GM18951 (cell line): ENCODE data around the gene TSPAN32.

ENCODE experiments used
- POLR2A ChIP-seq: IDR thresholded peaks from 4 replicates; pipeline ENCODE4 v1.6.1; 2011; ENCODE audit warnings: mild to moderate bottlenecking; ENCODE audit not compliant: insufficient read length, insufficient read depth; ENCODE audit errors: extremely low read depth
- in situ Hi-C: fragments of 300-500 bp; cut with MboI; formaldehyde crosslinking; loops from one replicate; pipeline ENCODE4 v1.12.0; 2022; ENCODE audit warnings: low sequenced_read_pairs, mixed read lengths, inconsistent platforms; ENCODE audit not compliant: unreplicated experiment

Gene TSPAN32

DNA sequence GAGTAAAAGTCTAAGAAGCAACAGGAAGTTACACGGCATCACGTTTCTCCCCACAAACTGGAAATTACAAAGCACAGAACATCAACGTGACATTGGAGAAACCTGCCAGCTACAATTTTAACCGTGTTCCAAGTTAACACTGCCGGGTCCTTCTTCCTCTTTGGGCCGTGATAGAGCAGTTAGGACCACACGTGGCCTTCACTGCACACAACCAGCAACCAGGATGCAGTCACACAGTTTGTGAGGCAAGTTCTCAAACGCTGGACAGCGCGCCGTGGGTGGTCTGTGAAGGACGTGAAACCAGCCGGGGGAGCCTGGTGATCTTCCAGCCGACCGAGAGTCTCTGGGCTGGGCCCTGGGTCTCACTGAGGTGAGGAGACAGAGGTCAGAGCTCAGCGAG is 14.7 kb upstream of the TSPAN32 start:
- TF ChIP-seq POLR2A = no peak
- in situ Hi-C loops = no loop called here

DNA sequence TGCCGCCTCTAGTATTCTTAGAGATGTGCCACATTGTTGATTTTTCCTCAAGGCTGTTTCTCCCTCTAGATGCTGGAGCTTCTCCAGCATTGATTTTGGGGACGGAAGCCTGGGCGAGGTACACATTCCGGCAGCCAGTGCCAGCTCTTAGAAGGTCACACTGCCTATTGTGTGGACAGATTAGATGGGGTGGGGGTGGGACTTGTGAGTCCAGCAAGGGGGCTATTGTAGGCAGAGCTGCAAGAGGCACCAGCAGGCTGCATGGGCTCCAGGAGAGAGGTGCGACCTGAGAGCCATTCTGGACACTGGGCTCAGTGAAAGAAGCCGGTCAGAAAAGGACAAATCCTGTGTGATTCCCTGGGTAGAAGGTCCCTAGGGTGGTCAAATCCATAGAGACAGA is 12.5 kb upstream of the TSPAN32 start:
- in situ Hi-C loops = no loop called here

DNA sequence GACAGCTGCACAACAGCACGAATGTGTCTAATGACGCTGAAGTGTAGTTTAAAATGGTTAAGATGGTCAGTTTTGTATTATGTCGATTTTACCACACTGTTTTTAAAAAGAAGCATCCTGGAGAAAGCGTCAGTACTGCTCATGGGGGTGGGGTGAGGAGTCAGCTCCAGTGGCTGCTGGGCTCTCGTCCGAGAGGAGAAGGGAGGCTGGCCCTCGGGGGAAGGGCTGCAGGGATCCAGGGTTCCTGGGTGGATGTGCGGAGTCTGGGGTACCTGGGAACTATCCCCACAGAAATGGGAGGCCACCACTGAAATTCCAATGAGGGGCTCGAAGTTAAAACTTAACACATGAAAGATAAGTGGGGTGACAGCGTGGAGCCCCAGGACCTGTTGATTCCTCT is 12.0 kb upstream of the TSPAN32 start:
- no peak for TF ChIP-seq POLR2A
- in situ Hi-C loops = no loop called here

More for the DNA sequence above, 12.5 kb upstream of the TSPAN32 start:
- TF ChIP-seq POLR2A = no peak

DNA sequence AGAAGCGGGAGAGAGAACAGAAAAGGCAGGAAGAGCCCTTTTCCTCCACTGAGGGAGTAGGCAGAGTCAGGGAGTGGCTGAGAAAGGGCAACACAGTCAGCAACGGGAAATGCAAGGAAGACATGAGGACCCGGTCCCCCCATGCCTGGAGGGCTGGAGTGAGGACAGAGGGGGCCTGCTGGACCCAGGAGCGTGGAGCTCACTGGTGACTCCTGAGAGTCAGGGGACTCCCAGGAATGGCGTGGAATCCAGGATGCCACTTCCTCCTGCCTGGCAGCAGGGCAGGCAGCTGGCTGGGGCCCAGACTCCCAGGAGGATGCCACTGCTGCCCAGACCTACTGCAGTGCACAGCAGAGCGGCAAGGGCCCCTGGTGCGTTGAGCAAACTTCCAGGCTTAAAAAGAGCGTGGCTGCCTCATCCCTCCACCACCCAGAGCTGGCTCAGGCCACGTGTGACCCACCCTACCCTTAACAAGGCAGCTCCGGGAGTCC is 11.4 kb upstream of the TSPAN32 start:
- no peak for TF ChIP-seq POLR2A
- in situ Hi-C loops = no loop called here

DNA sequence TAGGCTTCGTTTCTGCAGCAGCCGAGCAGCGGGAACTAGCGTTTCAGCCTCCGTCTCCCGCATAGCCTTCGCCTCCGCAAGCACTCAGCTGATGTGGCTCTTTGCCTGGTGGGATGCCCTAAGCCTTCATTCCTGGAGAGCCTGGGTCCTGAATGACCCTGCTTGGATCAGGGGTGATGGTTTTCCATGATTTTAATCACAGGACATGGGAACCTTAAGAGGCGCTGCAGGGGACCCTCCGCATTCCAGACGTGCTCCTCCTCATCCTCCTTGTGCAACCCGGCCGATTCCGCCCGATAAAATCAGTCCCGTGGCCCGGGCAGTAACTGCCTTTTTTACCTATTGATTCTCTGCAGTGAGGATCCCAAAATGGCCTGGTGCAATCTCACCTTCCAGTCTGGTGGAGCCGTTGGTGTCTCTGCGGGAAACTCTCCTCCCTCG is 8.3 kb upstream of the TSPAN32 start:
- in situ Hi-C loops = no loop called here
- no peak for TF ChIP-seq POLR2A

DNA sequence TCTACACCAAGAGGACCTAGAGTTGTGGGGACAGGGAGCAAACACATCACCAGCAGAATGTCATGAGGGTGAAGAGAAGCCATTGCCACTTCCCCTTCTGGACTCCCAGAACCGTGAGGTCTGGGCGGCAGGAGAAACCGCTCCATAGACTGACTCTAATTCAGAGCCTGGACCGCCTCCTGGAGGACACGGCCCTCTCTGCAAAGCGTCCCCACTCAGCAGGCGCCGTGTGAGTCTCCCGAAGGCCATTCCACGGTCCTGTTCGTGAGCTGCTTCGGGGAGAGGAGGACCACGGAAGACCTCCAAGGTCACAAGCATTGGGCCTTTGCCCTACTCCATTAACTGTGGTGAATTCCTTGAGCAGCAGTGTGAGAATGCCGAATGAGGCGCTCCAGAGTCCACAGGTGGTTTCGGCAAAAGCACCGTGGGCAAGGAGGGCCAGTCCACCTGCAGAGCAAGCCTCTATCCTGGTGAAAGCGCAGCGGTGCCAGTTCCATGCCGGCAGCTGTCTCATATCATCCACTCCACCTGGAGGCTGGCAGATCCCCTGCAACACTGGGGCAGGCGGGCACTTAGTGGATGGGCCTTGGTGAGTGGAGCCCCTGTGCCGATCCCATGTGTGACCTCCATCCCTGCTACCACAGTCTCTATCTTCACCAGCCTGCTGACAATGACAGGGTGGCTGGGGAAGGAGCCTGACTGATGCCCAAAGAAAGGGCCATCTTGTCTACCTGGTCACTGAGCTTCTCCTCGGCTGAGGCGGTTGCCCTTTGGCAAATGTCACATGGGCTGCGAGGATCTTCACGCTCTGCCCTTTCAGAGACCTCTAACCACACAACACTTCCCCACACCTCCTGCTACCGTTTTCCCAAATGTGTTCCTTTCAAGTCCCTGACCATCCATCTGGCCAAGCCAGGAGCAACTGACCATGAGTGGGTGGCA is 7.6 kb upstream of the TSPAN32 start:
- TF ChIP-seq POLR2A = no peak
- in situ Hi-C loops = no loop called here

DNA sequence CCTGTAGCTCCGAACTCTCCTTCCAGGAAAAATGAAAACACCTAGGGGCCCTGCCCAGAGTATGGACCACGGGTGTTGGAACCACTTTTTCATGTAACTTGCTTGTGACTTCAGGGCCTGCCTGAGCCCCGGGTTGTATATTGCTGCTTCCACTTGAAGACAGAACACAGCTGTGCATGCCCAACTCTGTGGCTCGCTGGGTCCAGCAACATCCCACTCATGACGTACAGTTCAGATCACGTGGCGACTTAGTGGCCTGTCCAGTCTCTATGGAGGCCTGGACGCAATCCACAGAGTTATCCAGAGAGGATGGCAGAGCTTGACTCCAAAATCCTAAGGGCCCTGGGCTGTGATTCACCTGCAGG is 6.9 kb upstream of the TSPAN32 start:
- in situ Hi-C loops = no loop called here
- no peak for TF ChIP-seq POLR2A

DNA sequence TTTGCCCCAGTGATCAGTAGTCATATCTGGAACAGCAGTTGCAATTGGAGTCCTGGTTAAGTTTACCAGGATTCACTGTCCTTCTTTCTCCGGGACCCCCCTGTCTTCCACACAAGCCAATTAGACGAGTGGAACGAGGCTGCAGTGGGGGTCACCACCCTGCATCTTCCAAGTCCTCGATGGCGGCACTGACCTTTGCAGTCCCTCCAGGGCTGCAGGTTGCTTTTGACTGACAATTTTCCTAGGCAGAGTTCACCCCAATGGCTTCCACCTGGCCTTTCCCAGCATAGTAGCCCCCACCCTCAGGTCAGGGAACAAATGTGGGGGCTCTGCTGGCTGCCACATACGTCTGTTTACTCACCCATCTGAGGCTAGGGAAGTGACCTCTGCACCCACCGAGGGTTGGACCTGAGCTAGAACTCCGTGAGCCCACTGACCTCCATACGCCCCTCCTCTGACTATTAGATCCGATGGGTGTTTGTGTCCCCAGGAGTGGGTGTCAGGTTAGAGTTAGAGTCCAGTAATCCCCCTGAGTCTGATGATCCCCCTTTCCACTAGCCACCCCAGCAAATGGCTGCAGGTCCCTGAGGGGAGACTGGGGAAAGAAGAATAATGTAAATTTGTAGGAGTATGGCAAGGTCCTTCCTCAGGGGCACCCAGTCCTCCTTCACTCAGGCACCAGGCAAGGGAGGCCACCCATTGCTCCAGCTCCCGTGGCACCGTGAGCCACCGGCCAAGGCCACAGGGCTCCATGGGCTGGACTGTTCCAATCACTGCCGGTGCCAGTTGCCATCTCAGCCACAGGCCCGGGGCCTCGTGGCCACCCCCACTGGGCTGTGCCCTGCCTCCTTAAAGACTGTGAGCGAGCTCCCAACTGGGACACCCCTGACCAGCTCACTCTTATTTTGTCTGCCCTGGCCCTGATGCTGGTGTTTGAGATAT is 5.6 kb upstream of the TSPAN32 start:
- in situ Hi-C loops = no loop called here
- no peak for TF ChIP-seq POLR2A

DNA sequence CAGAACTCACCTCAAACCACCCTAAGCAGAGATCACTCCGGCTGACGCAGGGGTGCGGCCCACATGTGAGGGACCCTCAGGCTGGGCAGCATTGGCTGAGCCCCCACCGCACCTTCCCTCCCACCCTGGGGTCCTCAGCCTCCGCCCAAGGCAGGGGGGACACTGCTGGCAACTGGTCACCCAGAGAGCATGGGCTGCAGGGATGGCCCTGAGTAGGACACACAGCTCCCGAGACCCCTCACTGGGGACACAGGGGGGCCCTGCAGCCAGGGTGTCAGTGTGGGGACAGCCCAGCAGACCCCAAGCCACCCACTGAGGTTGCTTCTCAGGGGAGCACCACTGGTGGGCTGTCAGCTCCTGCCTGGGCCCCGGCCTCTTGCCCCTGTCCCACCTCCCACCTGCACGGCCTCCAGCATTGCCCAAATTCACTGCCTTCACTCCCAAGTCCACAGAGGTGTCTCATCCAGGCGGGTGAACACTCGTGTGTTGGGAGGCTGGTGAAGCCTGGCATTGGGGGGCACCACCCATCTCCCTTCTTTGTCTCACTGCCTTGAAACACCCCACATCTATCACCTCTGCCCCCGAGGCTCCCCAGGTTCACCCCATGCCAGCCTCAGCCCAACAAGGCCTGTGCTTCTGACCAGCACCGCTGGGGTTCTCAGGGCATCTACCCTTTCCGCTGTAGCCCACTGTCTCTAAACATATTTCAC is 4.7 kb upstream of the TSPAN32 start:
- in situ Hi-C loops = no loop called here

DNA sequence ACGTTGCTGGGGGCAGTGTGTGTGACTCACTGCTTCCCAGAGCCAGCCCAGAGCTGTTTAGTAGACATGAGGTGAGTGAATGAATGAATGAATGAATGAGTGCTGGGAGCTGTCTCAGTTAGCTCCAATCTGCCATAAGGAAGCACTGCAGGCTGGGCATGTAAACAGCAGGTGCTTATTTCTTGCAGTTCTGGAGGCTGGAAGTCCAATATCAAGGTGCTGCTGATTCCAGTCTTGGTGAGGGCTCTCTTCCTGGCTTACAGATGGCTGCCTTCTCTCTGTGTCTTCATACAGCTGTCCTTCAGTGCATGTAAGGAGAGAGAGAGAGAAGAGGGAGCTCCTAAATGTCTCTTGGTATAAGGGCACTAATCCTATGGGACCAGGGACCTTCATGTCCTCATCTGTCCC is 4.2 kb upstream of the TSPAN32 start:
- no peak for TF ChIP-seq POLR2A
- in situ Hi-C loops = no loop called here

More for the DNA sequence above, 4.7 kb upstream of the TSPAN32 start:
- TF ChIP-seq POLR2A = no peak

DNA sequence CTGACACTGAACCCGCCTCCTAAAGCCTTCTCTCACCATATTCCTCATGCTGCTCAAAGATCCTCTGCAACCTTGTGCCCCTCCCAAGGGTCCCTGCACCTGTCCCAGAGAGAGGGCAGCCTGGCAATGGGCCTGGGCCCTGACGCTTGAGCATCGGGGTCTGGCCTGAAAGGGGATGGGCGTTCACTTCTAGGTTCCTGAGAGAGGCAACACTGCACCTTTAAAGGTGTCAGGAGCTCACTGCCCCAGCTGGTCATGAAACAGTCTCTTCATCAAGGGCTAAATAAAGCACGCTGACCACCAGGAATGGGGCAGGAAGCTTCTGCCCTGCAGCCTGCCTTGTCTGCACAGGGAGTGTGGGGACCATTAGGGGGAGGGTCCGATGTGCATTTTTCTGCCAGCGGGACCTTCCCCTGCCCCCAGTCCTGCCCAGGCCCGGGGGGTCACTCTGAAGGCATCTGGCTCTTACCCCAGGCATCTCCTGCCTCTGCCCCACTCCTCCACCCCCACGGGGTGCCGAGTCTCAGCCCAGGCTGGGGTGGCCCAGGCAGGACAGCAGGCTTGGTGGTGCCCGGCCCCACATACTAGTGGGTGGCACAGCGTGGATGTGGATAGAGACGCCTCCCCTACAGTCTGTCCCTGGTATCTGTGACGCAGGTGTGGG is 3.5 kb upstream of the TSPAN32 start:
- in situ Hi-C loops = no loop called here
- TF ChIP-seq POLR2A = no peak
